ENCODE results near the gene ALDH1A2.
A peak's percentile ranks its signal among the peaks of the same experiment; 100 is the strongest.
"Not testable (repeated sequence)": the region's sequence is repeated elsewhere in the genome, so short reads cannot be mapped to it uniquely, and the experiment has no call there.

Gene ALDH1A2

GRCh38 chr15:58065445-58066041 is at the start of gene ALDH1A2:
TSS of gene ALDH1A2 (minus strand) at chr15:58065711. CDS start at chr15:58065650, 61 bp downstream.
- Histone ChIP-seq H2AFZ (ENCODE audit: low read length, unreplicated experiment) (peak within 1 kb of the TSS; percentile 90), H3K27me3 (ENCODE audit: insufficient read depth, low read length) (peaks cover 36% of the 10 kb centered on the region), H3K4me3 (ENCODE audit: low read depth, low read length) (peak within 1 kb of the TSS; percentile 83)

DNA sequence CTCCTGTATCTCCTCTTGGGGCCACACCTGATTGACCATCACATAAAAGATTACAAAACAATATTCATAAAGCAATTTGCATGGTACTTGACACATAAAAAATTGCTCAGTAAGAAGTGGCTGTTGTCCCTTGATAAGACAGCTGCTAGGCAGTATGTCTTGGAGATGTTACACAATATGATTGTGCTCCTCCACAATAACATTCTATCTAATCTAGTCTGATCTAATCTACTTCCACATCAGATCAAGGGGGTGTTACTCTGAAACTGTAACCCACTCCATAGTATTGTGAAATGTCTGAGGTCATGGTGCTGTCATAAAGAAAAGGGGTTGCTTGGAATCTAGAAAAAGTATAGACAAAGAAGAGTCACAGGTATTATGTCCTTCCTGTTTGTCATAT is 49.3 kb upstream of the ALDH1A2 start:
- Histone ChIP-seq H3K27ac (ENCODE audit: low read depth, low read length) (no peak overlapping the region), H2AFZ (ENCODE audit: low read length, unreplicated experiment) (no peak overlapping the region), H3K79me2 (ENCODE audit: control insufficient read depth, insufficient read depth, low read length, unreplicated experiment) (no peaks in the 10 kb centered on the region), H3K4me3 (ENCODE audit: low read depth, low read length) (no peak overlapping the region), H3K4me1 (ENCODE audit: control insufficient read depth, insufficient read depth, low read length, unreplicated experiment) (no peaks in the 10 kb centered on the region), H3K36me3 (ENCODE audit: insufficient read depth, low read length) (no peaks in the 10 kb centered on the region), H3K27me3 (ENCODE audit: insufficient read depth, low read length) (peaks cover 22% of the 10 kb centered on the region)

More at GRCh38 chr15:58065445-58066041, at the start of gene ALDH1A2:
- no peaks in the 10 kb centered on the region for H3K4me1 ChIP-seq (ENCODE audit: control insufficient read depth, insufficient read depth, low read length, unreplicated experiment)
- H3K27ac ChIP-seq (ENCODE audit: low read depth, low read length): no peak within 1 kb of the TSS
- H3K36me3 ChIP-seq (ENCODE audit: insufficient read depth, low read length): no peaks in the 10 kb centered on the region
- H3K79me2 ChIP-seq (ENCODE audit: control insufficient read depth, insufficient read depth, low read length, unreplicated experiment): no peaks in the 10 kb centered on the region

DNA sequence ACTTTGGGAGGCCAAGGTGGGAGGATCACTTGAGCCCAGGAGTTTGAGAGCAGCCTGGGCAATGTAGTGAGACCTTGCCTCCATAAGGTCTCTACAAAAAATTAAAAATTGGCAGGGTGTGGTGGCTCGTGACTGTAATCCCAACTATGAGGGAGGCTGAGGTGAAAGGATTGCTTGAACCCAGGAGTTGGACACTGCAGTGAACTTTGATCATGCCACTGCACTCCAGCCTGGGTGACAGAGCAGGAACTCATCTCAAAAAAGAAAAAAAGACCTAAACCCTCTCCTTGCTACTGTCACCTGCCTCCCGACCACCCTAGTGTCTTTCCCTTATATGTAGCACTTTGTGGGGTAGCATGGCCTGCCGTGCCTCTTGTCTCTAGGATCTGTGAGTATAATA is 48.9 kb upstream of the ALDH1A2 start:
- no peak overlapping the region for H2AFZ ChIP-seq (ENCODE audit: low read length, unreplicated experiment)

DNA sequence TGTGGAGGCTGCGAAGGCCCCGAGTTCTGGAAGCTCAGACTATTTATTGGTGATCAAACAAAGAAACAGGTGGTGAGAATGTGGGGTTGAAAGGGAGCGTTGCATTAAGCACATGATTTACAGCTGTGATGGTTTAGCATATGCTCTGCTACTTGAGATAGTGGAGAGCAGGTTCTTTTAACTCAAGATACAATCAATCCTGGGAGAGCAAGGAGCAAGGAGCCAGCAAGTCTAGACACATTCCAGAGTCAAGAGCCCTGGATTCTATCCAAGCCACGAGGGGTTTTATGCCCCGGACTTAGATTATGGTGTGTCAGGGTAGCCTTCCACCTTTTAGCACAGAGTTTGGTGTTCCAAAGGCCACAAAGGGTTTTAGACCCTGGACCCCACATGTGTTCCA is 47.8 kb upstream of the ALDH1A2 start:
- H3K27me3 ChIP-seq (ENCODE audit: insufficient read depth, low read length): peaks cover 36% of the 10 kb centered on the region
- H3K79me2 ChIP-seq (ENCODE audit: control insufficient read depth, insufficient read depth, low read length, unreplicated experiment); H3K4me3 ChIP-seq (ENCODE audit: low read depth, low read length); H3K36me3 ChIP-seq (ENCODE audit: insufficient read depth, low read length); H2AFZ ChIP-seq (ENCODE audit: low read length, unreplicated experiment); H3K27ac ChIP-seq (ENCODE audit: low read depth, low read length); H3K4me1 ChIP-seq (ENCODE audit: control insufficient read depth, insufficient read depth, low read length, unreplicated experiment): not testable (repeated sequence)

More for the DNA sequence above, 48.9 kb upstream of the ALDH1A2 start:
- no peak overlapping the region for H3K27ac ChIP-seq (ENCODE audit: low read depth, low read length)
- H3K79me2 ChIP-seq (ENCODE audit: control insufficient read depth, insufficient read depth, low read length, unreplicated experiment): no peaks in the 10 kb centered on the region
- H3K4me3 ChIP-seq (ENCODE audit: low read depth, low read length): no peak overlapping the region
- no peaks in the 10 kb centered on the region for H3K4me1 ChIP-seq (ENCODE audit: control insufficient read depth, insufficient read depth, low read length, unreplicated experiment)
- H3K27me3 ChIP-seq (ENCODE audit: insufficient read depth, low read length): peaks cover 26% of the 10 kb centered on the region
- no peaks in the 10 kb centered on the region for H3K36me3 ChIP-seq (ENCODE audit: insufficient read depth, low read length)

- H3K36me3 ChIP-seq (ENCODE audit: insufficient read depth, low read length): no peaks in the 10 kb centered on the region
- H3K27me3 ChIP-seq (ENCODE audit: insufficient read depth, low read length): peaks cover 53% of the 10 kb centered on the region
- H2AFZ ChIP-seq (ENCODE audit: low read length, unreplicated experiment): no peak overlapping the region
- no peak overlapping the region for H3K4me3 ChIP-seq (ENCODE audit: low read depth, low read length)
- H3K27ac ChIP-seq (ENCODE audit: low read depth, low read length): no peak overlapping the region
- H3K4me1 ChIP-seq (ENCODE audit: control insufficient read depth, insufficient read depth, low read length, unreplicated experiment): no peaks in the 10 kb centered on the region
- no peaks in the 10 kb centered on the region for H3K79me2 ChIP-seq (ENCODE audit: control insufficient read depth, insufficient read depth, low read length, unreplicated experiment)
Observed at GRCh38 chr15:58111718-58112104, 46.2 kb upstream of the ALDH1A2 start.

DNA sequence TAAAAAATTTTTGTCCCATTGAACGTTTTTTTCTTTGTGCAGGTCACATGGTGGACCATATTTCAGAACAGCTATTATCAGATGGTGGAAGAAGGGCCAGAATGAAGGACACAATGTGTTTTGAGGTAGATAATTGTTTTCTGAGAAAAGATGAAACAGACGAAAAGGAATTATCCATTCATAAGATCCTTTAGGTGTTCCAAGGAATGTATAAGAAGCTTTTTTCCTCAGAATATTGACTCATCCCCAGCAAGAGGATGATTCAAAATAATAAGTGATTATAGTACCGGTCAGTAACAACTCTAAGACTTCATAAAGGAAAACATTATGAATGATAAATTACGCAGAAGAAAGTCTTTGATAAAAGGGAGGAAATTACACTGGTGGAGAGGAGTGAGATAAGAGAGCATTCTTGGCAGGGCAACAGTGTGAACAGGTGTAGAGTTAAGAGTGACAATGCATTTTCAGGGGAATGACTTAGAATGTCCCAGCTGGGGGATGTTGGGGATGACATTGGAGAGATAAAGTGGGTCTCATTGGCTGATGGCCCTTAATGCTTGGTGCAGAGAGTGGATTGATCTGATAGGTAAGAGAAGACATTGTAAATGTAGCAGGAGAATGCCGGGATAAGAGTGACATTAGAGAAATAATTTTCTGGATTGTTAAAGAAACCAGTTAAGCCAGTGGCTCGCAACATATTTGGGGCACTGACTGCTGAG is 45.6 kb upstream of the ALDH1A2 start:
- no peak overlapping the region for H2AFZ ChIP-seq (ENCODE audit: low read length, unreplicated experiment)
- no peaks in the 10 kb centered on the region for H3K79me2 ChIP-seq (ENCODE audit: control insufficient read depth, insufficient read depth, low read length, unreplicated experiment)
- no peak overlapping the region for H3K4me3 ChIP-seq (ENCODE audit: low read depth, low read length)
- H3K27ac ChIP-seq (ENCODE audit: low read depth, low read length): no peak overlapping the region
- H3K36me3 ChIP-seq (ENCODE audit: insufficient read depth, low read length): no peaks in the 10 kb centered on the region
- peaks cover 57% of the 10 kb centered on the region for H3K27me3 ChIP-seq (ENCODE audit: insufficient read depth, low read length)
- no peaks in the 10 kb centered on the region for H3K4me1 ChIP-seq (ENCODE audit: control insufficient read depth, insufficient read depth, low read length, unreplicated experiment)

GRCh38 chr15:58109419-58109818 is 43.9 kb upstream of the ALDH1A2 start:
- H3K27me3 ChIP-seq (ENCODE audit: insufficient read depth, low read length): peaks cover 63% of the 10 kb centered on the region
- H3K79me2 ChIP-seq (ENCODE audit: control insufficient read depth, insufficient read depth, low read length, unreplicated experiment): no peaks in the 10 kb centered on the region

GRCh38 chr15:58108117-58108516 is 42.6 kb upstream of the ALDH1A2 start:
- Histone ChIP-seq H3K4me3 (ENCODE audit: low read depth, low read length) (no peak overlapping the region), H3K36me3 (ENCODE audit: insufficient read depth, low read length) (no peaks in the 10 kb centered on the region), H3K27ac (ENCODE audit: low read depth, low read length) (no peak overlapping the region), H3K27me3 (ENCODE audit: insufficient read depth, low read length) (peaks cover 72% of the 10 kb centered on the region), H3K79me2 (ENCODE audit: control insufficient read depth, insufficient read depth, low read length, unreplicated experiment) (no peaks in the 10 kb centered on the region), H2AFZ (ENCODE audit: low read length, unreplicated experiment) (no peak overlapping the region), H3K4me1 (ENCODE audit: control insufficient read depth, insufficient read depth, low read length, unreplicated experiment) (no peaks in the 10 kb centered on the region)

More at GRCh38 chr15:58109419-58109818, 43.9 kb upstream of the ALDH1A2 start:
- Histone ChIP-seq H3K27ac (ENCODE audit: low read depth, low read length) (no peak overlapping the region), H3K4me3 (ENCODE audit: low read depth, low read length) (no peak overlapping the region), H3K4me1 (ENCODE audit: control insufficient read depth, insufficient read depth, low read length, unreplicated experiment) (no peaks in the 10 kb centered on the region), H2AFZ (ENCODE audit: low read length, unreplicated experiment) (no peak overlapping the region), H3K36me3 (ENCODE audit: insufficient read depth, low read length) (no peaks in the 10 kb centered on the region)

DNA sequence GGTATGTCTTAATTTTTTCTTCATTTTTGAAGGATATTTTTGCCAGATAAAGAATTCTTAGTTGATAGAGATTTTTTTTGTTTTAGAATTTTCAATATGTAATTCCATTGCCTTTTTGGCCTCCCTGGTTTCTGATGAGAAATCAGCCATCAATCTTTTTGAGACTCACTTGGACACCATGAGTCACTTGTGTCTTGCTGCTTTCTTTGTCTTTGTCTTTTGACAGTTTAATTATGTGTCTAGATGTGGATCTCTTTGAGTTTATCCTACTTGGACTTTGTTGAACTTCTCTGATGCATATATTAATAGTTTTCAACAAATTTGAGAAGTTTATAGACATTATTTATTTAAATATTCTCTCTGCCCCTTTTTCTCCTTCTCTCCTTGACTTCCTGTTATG is 38.0 kb upstream of the ALDH1A2 start:
- H3K27me3 ChIP-seq (ENCODE audit: insufficient read depth, low read length): peaks cover 65% of the 10 kb centered on the region
- no peak overlapping the region for H2AFZ ChIP-seq (ENCODE audit: low read length, unreplicated experiment)
- H3K36me3 ChIP-seq (ENCODE audit: insufficient read depth, low read length): no peaks in the 10 kb centered on the region
- no peak overlapping the region for H3K27ac ChIP-seq (ENCODE audit: low read depth, low read length)
- no peaks in the 10 kb centered on the region for H3K79me2 ChIP-seq (ENCODE audit: control insufficient read depth, insufficient read depth, low read length, unreplicated experiment)
- H3K4me3 ChIP-seq (ENCODE audit: low read depth, low read length): no peak overlapping the region
- H3K4me1 ChIP-seq (ENCODE audit: control insufficient read depth, insufficient read depth, low read length, unreplicated experiment): no peaks in the 10 kb centered on the region

DNA sequence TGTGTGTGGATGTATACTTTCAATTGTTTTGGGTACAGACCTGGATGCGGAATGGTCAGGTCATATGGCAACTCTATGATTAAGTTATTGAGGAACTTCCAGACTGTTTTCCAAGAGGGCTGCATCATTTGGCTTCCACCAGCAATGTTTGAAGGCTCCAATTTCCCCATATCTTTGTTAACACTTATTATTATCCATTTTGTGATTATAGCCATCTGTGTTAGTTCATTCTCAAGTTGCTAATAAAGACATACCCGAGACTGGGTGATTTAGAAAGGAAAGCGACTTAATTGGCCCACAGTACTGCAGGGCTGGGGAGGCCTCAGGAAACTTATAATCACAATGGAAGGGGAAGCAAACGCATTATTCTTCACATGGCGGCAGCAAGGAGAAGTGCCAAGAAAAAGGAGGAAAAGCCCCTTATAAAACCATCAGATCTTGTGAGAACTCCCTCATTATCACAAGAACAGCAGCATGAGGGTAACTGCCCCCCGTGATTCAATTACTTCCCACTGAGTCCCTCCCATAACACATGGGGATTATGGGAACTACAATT is 31.1 kb upstream of the ALDH1A2 start:
- Histone ChIP-seq H3K4me3 (ENCODE audit: low read depth, low read length) (no peak overlapping the region), H3K79me2 (ENCODE audit: control insufficient read depth, insufficient read depth, low read length, unreplicated experiment) (no peaks in the 10 kb centered on the region), H3K36me3 (ENCODE audit: insufficient read depth, low read length) (no peaks in the 10 kb centered on the region), H3K27me3 (ENCODE audit: insufficient read depth, low read length) (peaks cover 13% of the 10 kb centered on the region; the same call in 1 of the 2 replicates), H3K27ac (ENCODE audit: low read depth, low read length) (no peak overlapping the region), H3K4me1 (ENCODE audit: control insufficient read depth, insufficient read depth, low read length, unreplicated experiment) (no peaks in the 10 kb centered on the region), H2AFZ (ENCODE audit: low read length, unreplicated experiment) (no peak overlapping the region)

GRCh38 chr15:58095415-58095814 is 29.9 kb upstream of the ALDH1A2 start:
- H3K4me1 ChIP-seq (ENCODE audit: control insufficient read depth, insufficient read depth, low read length, unreplicated experiment): no peaks in the 10 kb centered on the region
- no peaks in the 10 kb centered on the region for H3K79me2 ChIP-seq (ENCODE audit: control insufficient read depth, insufficient read depth, low read length, unreplicated experiment)
- no peak overlapping the region for H3K27ac ChIP-seq (ENCODE audit: low read depth, low read length)
- H3K27me3 ChIP-seq (ENCODE audit: insufficient read depth, low read length): peaks cover 1% of the 10 kb centered on the region; the same call in 1 of the 2 replicates
- no peaks in the 10 kb centered on the region for H3K36me3 ChIP-seq (ENCODE audit: insufficient read depth, low read length)
- H3K4me3 ChIP-seq (ENCODE audit: low read depth, low read length): no peak overlapping the region
- no peak overlapping the region for H2AFZ ChIP-seq (ENCODE audit: low read length, unreplicated experiment)
